PC-3 (cell line): Measurements from ENCODE around the gene INTS1.

Experiments
- EZH2 ChIP-seq: fragments of 300-600 bp; sonication (generic); IDR thresholded peaks from one replicate; pipeline ENCODE4 v1.6.1; 2017; ENCODE audit warnings: antibody characterized with exemption, mild to moderate bottlenecking, low read length; ENCODE audit not compliant: unreplicated experiment
- EZH2phosphoT487 ChIP-seq: fragments of 300-600 bp; sonication (generic); IDR thresholded peaks from 2 replicates; pipeline ENCODE4 v1.6.1; 2018; ENCODE audit warnings: mild to moderate bottlenecking, antibody characterized with exemption, low read length, borderline replicate concordance

- TF ChIP-seq EZH2phosphoT487: no peak
- no peak for TF ChIP-seq EZH2
These were observed 73.9 kb downstream of the INTS1 start for GRCh38 chr7:1430056-1430845.
